Endothelial cell of umbilical vein (primary cell): Measurements from ENCODE around the gene MBLAC1. TPM values are rescaled to one million over a fixed set of nuclear protein-coding genes. Genes with fewer than 3 reads are reported as not detected.

ENCODE experiments used
- BruUV-seq: library from RNA; stranded (reverse); fragments of 400-500 nt; replicated peaks from 2 replicates; lab custom pipeline; 2021; lab: Mats Ljungman, UMichigan
- CTCF ChIA-PET: fragments of 300-600, 350-600 bp; sonication (Branson Sonifier 250); formaldehyde crosslinking; loops from one replicate; lab custom pipeline; 2021; ENCODE audit warnings: antibody characterized with exemption, inconsistent platforms; lab: Charles Lee
- POLR2A ChIA-PET: fragments of 300-600, 350-600 bp; sonication (Branson Sonifier 250); formaldehyde crosslinking; loops from one replicate; lab custom pipeline; 2021; ENCODE audit warnings: antibody characterized with exemption, inconsistent platforms; lab: Charles Lee
- DNase-seq: peaks from one replicate; pipeline ENCODE4 v3.0.0-alpha.2; 2011; ENCODE audit warnings: low read depth, low spot score
- FAIRE-seq: peaks from 2 replicates; lab custom pipeline; 2011; peaks lifted over from hg19 to GRCh38; lab: Jason Lieb, UNC
- H2AFZ ChIP-seq: 2 replicates; pipeline ENCODE4 v1.6.0; 2012; ENCODE audit warnings: low read depth, low read length, control low read depth, inconsistent platforms
- H3K27ac ChIP-seq: 2 replicates; pipeline ENCODE4 v1.5.1; 2011; ENCODE audit warnings: low read depth, mild to moderate bottlenecking, control low read depth, low read length, moderate library complexity; ENCODE audit not compliant: insufficient read depth
- H3K27me3 ChIP-seq, 2 experiments: 2 replicates each; pipeline versions ENCODE4 v1.6.0 to v1.6.1; 2011; ENCODE audit warnings: low read length in 2 of 2, mixed read lengths in 1 of 2; ENCODE audit not compliant: control insufficient read depth in 2 of 2, insufficient read depth in 2 of 2
- H3K36me3 ChIP-seq, 2 experiments: 2 replicates in 1 of 2; 3 replicates in 1 of 2; pipeline ENCODE4 v1.5.1; 2011; ENCODE audit warnings: low read length in 2 of 2, mild to moderate bottlenecking in 1 of 2, moderate library complexity in 1 of 2; ENCODE audit not compliant: control insufficient read depth in 2 of 2, insufficient read depth in 2 of 2; ENCODE audit errors: extremely low read depth in 1 of 2
- H3K4me1 ChIP-seq: 3 replicates; pipeline ENCODE4 v1.5.1; 2011; ENCODE audit warnings: mild to moderate bottlenecking, low read length; ENCODE audit not compliant: control insufficient read depth, insufficient read depth; ENCODE audit errors: extremely low read depth
- H3K4me2 ChIP-seq: 2 replicates; pipeline ENCODE4 v1.6.1; 2011; ENCODE audit warnings: low read length, control low read depth, mixed read lengths; ENCODE audit not compliant: insufficient read depth
- H3K4me3 ChIP-seq, 3 experiments: fragments of 200-600 bp in 1 of 3; sonication (generic), shearing (Covaris generic) in 1 of 3; replicated peaks in 1 of 3; 2 replicates each; pipeline ENCODE4 v1.5.1; 2011 to 2016; ENCODE audit warnings: control low read depth in 3 of 3, low read length in 3 of 3, mild to moderate bottlenecking in 2 of 3, inconsistent platforms in 1 of 3, low read depth in 1 of 3, moderate library complexity in 1 of 3; ENCODE audit not compliant: insufficient read depth in 1 of 3
- H3K79me2 ChIP-seq: 2 replicates; pipeline ENCODE4 v1.6.0; 2012; ENCODE audit warnings: low read length, inconsistent platforms; ENCODE audit not compliant: control insufficient read depth, insufficient read depth
- H3K9ac ChIP-seq: replicated peaks from 2 replicates; pipeline ENCODE3; 2011; ENCODE audit warnings: low read length, control low read depth; ENCODE audit not compliant: insufficient read depth; ENCODE audit errors: extremely low read depth
- H3K9me1 ChIP-seq: replicated peaks from 3 replicates; pipeline ENCODE4 v1.6.0; 2011; ENCODE audit warnings: mild to moderate bottlenecking, low read length; ENCODE audit not compliant: control insufficient read depth, insufficient read depth; ENCODE audit errors: extremely low read depth
- H3K9me3 ChIP-seq: replicated peaks from 2 replicates; pipeline ENCODE4 v1.5.1; 2012; ENCODE audit warnings: low read length, inconsistent platforms; ENCODE audit not compliant: control insufficient read depth, insufficient read depth
- H4K20me1 ChIP-seq: replicated peaks from 2 replicates; pipeline ENCODE3; 2011; ENCODE audit warnings: mild to moderate bottlenecking, low read length; ENCODE audit not compliant: control insufficient read depth, insufficient read depth; ENCODE audit errors: extremely low read depth
- CTCF ChIP-seq, 2 donors: IDR thresholded peaks; 1 replicate in 1 of 2; 2 replicates in 1 of 2; pipeline ENCODE4 v1.5.1; 2011; ENCODE audit warnings: low read length in 2 of 2, mild to moderate bottlenecking in 2 of 2, moderate library complexity in 2 of 2, control low read depth in 1 of 2, inconsistent platforms in 1 of 2, low read depth in 1 of 2; ENCODE audit not compliant: insufficient read depth in 1 of 2; ENCODE audit errors: extremely low read depth in 1 of 2
- JUN ChIP-seq: IDR thresholded peaks from 2 replicates; pipeline ENCODE4 v1.6.1; 2011; ENCODE audit warnings: borderline replicate concordance, low read depth; ENCODE audit not compliant: insufficient read length, insufficient read depth
- MYC ChIP-seq: IDR thresholded peaks from one replicate; pipeline ENCODE4 v1.6.1; 2011; ENCODE audit warnings: mild to moderate bottlenecking, low read depth, low read length
- POLR2A ChIP-seq: IDR thresholded peaks from 2 replicates; pipeline ENCODE4 v1.6.1; 2012; ENCODE audit warnings: low read depth, mild to moderate bottlenecking, control low read depth, low read length
- POLR2AphosphoS5 ChIP-seq: IDR thresholded peaks from 2 replicates; pipeline ENCODE4 v1.6.1; 2012; ENCODE audit warnings: low read depth, mild to moderate bottlenecking, control low read depth, low read length, moderate library complexity; ENCODE audit not compliant: insufficient read depth
- dilution Hi-C: fragments of 300-500 bp; cut with MboI; formaldehyde crosslinking; loops from one replicate; pipeline ENCODE4 v1.15.0; 2019; ENCODE audit warnings: low sequenced_read_pairs; ENCODE audit not compliant: extremely low pct_ligation_motif_present
- intact Hi-C: fragments of 100-400 bp; cut with micrococcal nuclease; formaldehyde crosslinking; loops from one replicate; pipeline ENCODE4 v1.10.0; 2022
- polyA plus RNA-seq, 4 experiments: library from polyadenylated mRNA; depleted of rRNA in 3 of 4; stranded (reverse) in 3 of 4; unstranded in 1 of 4; fragments of >200 nt; gene quantifications; 2 replicates each; pipeline versions ENCODE4 v1.2.1 to v1.2.3, GENCODE V29; 2011 to 2012; ENCODE audit warnings: missing spikeins in 1 of 4
- total RNA-seq: library from RNA; stranded (reverse); gene quantifications from 2 replicates; pipeline ENCODE4 v1.2.3, GENCODE V29; 2021
- TF ChIP-seq, protein P1 (sequence below): IDR thresholded peaks from 2 replicates; pipeline ENCODE4 v1.6.1; 2011; ENCODE audit not compliant: insufficient read depth, insufficient read length

The MBLAC1 gene
- total and polyA plus RNA-seq, 2 donors (not counting 3 experiments of a cell fraction or from before 2014, with no cell fraction given), result 1.8 to 2.1 TPM

GRCh38 chr7:100153708-100154535 is 27.2 kb downstream of the MBLAC1 start:
- no peak overlapping the region for H3K9ac ChIP-seq
- FAIRE-seq (no peak), DNase-seq (no peak)
- no peak overlapping the region for H3K4me3 ChIP-seq
- H3K4me1 ChIP-seq, result peaks cover 13% of the 10 kb centered on the region
- H3K79me2 ChIP-seq, result peaks cover 12% of the 10 kb centered on the region
- no peak overlapping the region for H3K27ac ChIP-seq
- no TSS peak for BruUV-seq
- dilution Hi-C loops, result no loop called here
- H4K20me1 ChIP-seq, result no peaks in the 10 kb centered on the region
- no peaks in the 10 kb centered on the region for H3K9me3 ChIP-seq
- ChIA-PET CTCF (interaction anchor here (1.5 kb wide), 1 partner anchor 21 kb away, joined by 3 read pairs; no protein-coding TSS in a partner anchor), POLR2A (no interaction called here)
- TF ChIP-seq MYC, result no peak
- TF ChIP-seq POLR2AphosphoS5, result no peak
- TF ChIP-seq, protein P1, sequence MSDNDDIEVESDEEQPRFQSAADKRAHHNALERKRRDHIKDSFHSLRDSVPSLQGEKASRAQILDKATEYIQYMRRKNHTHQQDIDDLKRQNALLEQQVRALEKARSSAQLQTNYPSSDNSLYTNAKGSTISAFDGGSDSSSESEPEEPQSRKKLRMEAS, result no peak
- TF ChIP-seq POLR2A, result no peak
- TF ChIP-seq CTCF (IDR thresholded peaks at IDR 0.05; ENCODE audit: extremely low read depth in 1 of 2, insufficient read depth in 1 of 2, low read depth in 1 of 2, low read length in 2 of 2), result no peak
- no peak for TF ChIP-seq JUN
- H3K9me1 ChIP-seq, result no peaks in the 10 kb centered on the region
- intact Hi-C loops, result no loop called here
- no peak overlapping the region for H2AFZ ChIP-seq
- no peaks in the 10 kb centered on the region for H3K27me3 ChIP-seq
- H3K36me3 ChIP-seq, result peaks cover 0 to 17% of the 10 kb centered on the region in 2 experiments
- H3K4me2 ChIP-seq, result no peak overlapping the region
